A172 (cell line): ENCODE results near the gene ZCCHC17. TPM values are rescaled to one million over a fixed set of nuclear protein-coding genes. Genes with fewer than 3 reads are reported as not detected.

Source experiments
- total RNA-seq: library from RNA; depleted of rRNA; stranded (reverse); fragments of >200 nt; shearing (Covaris generic); gene quantifications from 2 replicates; pipeline ENCODE4 v1.2.3, GENCODE V29; 2014; rRNA removed

The ZCCHC17 gene
- total RNA-seq, 1 experiment from 2014 or later: 37.6 TPM

Other genes starting within 250 kb of the ZCCHC17 start
- gene PUM1, start 231.3 kb upstream of the ZCCHC17 start, total RNA-seq: 25.7 and 30.4 TPM in 2 replicates
- 2.5 and 3.3 TPM in 2 replicates for gene NKAIN1, start 57.1 kb upstream of the ZCCHC17 start, total RNA-seq
- 88.1 and 89.8 TPM in 2 replicates for gene SNRNP40, start 244 bp upstream of the ZCCHC17 start, total RNA-seq
- 9.0 and 19.5 TPM in 2 replicates for gene FABP3, start 76.0 kb downstream of the ZCCHC17 start, total RNA-seq
- 16.8 and 18.9 TPM in 2 replicates for gene SERINC2, start 116.2 kb downstream of the ZCCHC17 start, total RNA-seq